GM21367 (cell line): ENCODE measurements around the gene CARMIL1.

Source experiments
- ATAC-seq: cut with Tn5 transposase; IDR thresholded peaks from one replicate; pipeline ENCODE4 v1.9.1; 2021; ENCODE audit not compliant: unreplicated experiment

Gene CARMIL1

DNA sequence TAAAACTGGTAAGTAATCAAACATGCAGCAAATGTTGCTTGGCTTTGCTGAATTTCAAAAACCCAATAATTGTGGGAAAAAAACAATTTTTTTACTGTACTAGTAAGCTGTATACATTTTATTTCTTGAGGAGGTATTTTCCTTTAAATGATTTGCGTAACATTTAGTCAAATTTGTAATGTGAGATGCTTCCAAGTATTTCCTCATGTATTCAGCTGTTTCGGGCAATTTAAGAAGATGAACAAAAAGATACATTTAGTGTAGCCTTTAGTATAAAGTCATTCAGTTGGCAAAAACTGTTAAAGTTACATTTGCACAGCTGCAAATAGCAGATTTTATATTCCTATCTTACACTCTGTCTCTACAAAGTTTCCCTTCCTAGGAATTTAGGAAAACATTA lies 186.8 kb downstream of the CARMIL1 start:
- ATAC-seq = no peak

DNA sequence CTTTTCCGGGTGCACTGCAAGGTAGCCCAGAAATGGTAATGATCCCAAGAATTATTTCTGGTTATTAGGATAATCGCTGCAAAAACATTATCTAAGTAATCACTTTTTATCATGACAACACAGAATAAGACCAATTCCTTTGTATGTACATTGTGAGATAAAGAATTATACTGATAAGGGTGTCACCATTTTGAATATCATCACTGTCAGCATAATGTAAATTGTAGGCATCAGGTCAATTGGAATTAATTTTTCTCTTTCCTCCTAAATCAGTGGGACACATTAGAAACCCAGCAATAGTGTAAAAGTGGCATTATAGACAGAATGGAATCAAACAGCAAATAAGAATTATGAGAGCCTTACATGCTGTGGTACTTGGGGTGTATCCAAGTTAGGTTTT lies 189.7 kb downstream of the CARMIL1 start:
- ATAC-seq = no peak

DNA sequence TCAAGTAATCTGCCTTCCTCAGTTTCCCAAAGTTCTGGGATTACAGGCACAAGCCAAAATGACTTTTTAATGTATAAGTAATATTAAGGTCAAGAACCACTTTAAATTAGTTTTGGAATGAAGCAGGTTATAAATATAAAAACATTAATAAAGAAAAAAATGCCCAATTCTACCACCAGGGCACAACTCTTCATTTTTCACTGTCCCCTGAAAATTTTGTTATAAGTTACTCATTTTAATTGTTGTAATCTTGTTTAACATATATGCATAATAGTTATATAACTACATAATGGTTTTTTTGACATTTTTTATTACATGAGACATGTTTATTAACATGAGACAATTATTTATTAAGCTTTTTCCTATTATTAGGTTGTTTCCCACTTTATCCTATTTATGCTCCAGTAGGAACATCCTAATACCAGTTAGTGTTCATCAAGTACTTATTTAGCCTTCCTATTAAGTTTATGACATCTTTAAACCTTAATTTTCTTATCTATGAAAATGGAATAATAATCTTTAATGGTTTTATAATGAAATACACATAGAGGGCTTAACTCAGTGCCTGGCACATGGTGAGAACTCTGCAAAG lies 190.7 kb downstream of the CARMIL1 start:
- no peak for ATAC-seq

DNA sequence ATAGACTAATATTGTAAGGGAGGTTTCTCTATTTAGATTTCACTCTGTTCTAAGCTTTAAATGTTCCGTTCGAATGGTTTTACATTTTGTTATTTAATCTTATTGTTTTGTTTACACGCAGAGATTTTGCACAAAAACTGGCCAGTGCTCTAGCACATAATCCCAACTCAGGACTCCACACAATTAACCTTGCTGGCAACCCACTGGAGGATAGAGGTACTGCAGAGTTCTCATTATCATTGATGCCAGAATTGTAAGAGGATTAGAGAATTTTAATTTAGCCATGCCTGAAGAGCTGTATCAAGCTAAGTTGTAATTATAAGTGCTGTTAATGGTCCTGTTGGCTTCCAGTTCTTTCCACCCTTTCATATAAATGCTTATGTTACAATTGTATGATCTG lies 193.1 kb downstream of the CARMIL1 start:
- ATAC-seq = no peak

DNA sequence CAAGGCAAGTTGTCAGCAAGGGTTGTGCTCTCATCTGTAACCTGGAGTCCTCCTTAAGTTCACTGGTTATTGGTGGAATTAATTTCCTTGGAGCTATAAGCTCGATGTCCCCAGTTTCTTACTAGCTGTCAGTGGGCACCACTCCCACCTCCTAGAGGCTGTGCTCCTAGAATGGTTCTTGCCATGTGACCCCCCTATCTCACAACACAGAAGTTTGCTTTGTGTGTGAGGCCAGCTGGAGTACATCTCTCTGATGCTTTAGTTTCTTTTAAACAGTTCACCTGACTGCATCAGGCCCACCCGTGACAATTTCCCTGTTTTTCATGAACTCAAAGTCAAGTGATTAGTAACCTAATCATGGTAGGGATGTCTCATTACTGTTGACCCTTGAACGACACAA lies 193.7 kb downstream of the CARMIL1 start:
- ATAC-seq = no peak

DNA sequence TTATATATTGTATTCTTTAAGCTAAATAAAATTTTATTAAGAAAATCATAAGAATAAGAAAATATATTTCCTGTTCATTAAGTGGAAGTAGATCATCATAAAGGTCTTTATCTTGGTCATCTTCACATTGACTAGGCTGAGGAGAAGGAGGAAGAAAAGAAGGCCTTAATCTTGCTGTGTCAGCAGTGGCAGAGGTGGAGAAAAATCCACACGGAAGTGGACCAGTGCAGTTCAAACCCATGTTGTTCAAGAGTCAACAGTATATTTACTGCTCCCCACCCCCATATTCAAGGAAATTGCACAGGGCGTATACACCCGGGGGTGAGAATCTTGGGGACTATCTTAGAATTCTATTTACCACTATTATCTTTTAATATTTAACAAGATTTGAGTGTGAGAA lies 194.3 kb downstream of the CARMIL1 start:
- ATAC-seq = no peak

DNA sequence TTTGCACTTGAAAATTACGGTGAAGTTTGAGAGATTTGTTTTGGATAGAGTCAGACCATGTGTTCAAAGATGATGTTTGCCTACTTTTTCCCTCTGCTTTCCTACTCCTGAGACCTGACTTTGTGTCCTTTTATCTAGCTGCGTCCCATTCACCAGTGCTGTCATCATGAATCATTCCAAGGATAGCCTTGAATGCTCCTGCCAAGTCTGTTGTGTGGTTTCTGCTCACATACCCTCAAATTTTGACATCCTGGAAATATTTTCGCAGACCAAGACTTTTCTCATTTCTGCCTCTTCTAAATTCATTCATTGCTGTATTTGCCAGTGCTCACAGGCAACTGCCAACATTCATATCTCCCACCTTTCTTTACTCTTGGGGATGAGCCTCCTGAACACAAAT lies 197.0 kb downstream of the CARMIL1 start:
- no peak for ATAC-seq

DNA sequence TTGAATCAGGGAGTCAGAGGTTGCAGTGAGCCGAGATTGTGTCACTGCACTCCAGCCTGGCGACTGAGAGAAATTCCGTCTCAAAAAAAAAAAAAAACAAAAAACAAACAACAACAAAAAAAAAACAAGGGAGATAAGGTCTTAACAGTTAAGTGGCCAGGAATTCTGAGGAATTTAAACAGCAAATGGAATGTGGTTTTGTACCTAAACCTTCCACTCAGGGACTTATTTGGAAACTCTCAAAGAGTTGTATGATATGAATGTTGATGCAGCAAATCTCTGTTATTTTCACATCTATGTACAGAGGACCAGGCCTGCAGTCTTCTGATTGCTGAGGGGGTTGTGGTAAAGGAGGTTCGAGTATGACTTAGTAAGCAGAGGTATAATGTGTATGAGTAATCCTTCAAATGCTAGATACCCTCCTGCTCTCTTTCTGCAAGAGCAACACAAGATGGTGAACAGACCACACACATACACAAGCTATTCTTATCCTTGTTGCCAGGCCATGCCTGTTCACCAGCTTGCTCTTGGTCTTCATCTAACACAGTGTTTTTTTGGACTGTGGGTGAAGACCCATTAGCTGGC lies 197.9 kb downstream of the CARMIL1 start:
- ATAC-seq = no peak

DNA sequence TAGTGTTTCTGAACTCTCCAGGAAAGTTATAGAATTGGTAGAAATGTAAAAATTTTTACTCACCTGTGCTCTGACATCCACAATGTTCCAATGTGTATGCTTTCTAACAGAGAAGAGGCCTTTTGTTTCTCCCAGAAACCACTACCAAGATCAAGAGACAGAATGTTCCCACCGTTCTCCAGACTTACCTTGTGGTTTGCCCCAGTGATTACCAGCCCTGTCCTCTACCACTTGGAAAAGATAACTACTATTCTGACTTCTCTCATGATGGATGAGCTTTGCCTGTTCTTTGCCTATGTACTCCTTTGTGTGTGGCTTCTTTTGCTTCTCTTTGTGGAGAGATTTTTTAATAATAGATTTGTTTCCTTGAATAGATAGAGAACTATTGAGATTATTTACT lies 199.8 kb downstream of the CARMIL1 start:
- ATAC-seq = no peak

DNA sequence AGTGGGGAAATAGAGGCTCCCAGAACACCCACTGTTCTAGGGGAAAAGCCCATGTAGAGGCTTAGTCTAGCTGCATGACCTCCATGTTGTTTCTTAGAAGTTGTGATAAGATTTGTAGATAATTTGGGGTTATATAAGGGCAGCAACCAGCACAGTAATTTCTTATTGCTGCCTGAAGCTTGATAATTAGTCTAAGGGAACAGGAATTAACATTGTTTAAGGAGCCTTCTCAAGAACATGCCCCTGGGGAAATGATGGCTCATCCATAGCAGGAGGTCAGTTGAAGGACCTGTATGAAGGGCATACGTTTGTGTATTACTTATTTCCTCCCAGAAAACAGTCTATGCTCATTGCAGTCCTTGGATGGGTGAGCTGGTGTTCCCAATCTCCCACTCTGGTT lies 202.1 kb downstream of the CARMIL1 start:
- ATAC-seq = no peak

DNA sequence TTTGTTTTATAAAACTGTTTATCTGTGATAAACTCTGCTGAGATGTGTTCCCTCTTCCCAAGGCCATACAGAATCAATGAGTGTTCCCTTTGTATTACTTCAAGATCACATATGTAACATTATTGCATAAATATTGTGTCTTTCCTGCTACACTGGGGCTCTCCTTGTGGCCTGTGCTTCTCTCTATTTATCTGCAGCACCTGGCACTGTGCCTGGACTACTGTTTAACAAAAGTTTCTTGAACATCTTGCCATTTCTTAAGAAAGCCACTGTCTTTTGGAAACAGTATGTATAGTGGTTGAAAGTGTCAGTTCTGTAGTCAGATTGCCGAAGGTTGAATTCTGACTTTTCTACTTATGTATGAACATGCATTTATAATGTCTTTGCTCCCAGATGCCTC lies 203.8 kb downstream of the CARMIL1 start:
- ATAC-seq = no peak

DNA sequence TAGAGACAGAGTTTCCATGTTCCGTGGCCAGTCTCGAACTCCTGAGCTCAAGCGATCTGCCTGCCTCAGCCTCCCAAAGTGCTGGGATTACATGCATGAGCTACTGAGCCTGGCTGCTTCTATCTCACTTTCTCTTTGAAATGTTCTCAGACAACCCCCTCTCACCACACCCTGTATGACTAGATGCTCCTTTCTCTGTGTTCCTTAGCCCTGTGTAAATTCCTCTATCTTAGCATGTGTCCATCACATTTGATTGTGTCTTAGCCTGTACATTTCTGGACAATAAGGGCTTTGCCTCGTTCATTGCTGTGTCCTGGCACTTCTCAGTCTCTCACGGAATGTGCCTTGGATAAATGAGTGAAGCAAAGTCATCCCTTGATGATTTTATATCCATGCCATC lies 204.8 kb downstream of the CARMIL1 start:
- ATAC-seq = no peak

DNA sequence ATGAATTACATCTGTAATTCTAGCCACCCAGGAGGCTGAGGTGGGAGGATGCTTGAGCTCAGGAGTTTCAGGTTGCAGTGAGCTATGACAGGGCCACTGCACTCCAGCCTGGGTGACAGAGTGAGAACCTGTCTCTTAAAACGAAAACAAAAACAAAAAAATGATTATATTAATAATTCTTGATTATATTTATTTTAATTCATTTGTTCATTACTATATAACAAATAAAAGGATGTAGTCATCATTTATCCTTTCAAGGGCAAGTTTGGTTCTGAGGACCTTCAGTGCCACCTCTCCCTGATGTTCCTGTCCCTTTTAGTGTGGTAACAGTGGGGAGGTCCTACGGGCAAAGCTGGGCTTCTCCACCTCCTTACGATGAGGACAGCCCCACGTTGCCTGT lies 205.7 kb downstream of the CARMIL1 start:
- no peak for ATAC-seq

DNA sequence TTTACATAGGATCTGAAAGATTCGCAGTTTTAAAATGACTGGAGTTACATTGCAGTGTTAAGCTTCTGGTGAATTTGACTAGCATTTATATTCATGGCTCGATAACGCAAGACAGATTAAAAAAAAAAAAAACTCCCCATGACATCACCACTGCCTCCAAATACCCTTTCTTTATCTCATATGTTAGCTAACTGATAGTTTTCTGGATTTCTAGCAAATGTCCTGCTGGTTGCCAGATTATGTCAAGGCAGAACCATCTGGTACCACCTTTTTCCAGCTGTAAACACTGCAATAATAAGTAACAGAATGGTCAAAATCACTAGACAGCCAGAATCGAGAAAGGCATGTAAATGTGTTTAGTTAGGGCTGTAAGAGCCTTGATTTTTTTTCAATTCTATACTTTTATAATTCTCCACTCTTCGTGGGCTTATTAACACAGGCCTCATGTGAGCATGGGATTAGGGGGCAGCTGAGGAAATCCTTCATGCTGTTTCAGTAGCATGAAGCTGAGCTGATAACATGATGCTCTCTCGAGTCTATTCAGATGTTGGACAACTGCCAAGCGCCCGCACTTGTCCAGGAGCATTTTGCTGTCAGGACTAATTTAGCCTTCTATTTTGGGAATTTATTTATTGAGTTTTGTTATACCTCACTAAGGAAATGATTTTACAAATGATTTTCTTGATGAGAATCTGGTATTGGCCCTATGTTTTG lies 206.8 kb downstream of the CARMIL1 start:
- no peak for ATAC-seq

DNA sequence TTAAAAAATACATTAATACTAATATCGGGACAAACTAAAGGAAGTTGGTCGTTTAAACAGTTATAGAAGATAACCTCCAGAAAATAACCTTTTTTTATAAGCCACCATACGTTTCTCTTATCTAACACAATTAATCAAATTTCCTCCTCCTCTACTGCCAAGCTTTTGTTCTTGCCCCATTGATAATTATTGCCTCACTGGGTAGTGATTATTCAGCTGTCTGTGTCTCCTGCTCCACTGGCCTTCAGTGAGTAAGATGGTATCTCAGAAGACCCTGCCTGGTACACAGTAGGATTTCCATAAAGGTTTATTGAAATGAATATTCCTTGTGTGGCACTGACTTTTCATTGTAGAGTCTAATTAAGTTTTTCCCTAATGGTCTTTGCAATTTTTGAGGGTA lies 207.4 kb downstream of the CARMIL1 start:
- ATAC-seq = no peak

DNA sequence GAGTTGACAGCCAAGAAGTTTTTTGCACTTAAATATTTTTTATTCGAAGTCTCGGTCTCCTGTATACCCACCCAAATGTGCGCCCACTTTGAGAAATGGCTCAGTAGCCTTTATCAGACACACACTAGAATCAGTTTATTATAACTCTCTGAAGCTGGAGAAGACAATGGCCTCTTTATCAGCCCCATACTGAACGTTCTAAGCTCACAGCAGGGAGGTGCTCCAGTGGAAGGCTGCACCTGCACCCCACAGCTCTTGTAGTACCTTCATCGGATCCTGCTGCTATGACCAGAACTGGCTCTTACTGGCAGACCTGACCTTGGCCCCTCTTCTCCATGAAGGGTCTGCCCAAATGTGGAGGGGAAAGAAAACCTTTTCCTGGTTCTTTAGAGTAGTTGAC lies 207.8 kb downstream of the CARMIL1 start:
- no peak for ATAC-seq

DNA sequence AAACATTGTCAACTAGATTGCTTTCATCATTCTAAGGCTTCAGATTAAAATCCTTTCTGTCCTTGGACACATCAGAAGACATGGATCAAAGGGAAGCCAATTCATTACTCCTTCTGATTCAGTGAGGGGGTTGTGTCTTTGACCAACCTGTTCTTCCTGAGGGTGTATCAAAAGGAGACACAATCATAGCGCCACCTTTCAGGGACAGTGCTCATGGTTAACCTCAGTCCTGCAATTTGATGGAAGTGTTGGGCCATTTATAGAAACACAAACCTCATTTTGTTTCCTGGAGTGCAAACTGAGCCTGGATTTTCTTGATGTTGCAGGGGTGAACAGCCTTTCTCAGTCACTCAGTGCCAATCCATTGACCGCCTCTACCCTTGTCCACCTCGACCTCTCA lies 209.0 kb downstream of the CARMIL1 start:
- ATAC-seq = no peak

DNA sequence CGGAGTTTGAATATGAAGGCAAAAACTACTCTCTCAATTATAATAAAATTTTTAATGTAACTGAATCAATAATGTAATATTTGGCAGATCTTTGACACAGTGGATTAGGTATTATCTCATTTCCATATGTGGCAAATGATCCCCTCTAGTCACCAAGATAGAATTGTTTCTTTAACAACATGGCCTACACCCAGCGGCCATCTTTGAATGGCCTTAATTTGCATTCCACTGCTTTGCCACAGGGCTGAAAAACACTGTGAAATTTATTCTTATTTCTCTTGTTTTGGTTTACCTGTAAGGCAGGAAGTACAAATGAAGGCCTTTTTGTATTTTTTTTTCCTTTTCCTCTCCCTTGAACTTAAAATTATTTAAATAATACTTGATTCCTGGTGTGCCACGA lies 210.2 kb downstream of the CARMIL1 start:
- ATAC-seq = no peak

DNA sequence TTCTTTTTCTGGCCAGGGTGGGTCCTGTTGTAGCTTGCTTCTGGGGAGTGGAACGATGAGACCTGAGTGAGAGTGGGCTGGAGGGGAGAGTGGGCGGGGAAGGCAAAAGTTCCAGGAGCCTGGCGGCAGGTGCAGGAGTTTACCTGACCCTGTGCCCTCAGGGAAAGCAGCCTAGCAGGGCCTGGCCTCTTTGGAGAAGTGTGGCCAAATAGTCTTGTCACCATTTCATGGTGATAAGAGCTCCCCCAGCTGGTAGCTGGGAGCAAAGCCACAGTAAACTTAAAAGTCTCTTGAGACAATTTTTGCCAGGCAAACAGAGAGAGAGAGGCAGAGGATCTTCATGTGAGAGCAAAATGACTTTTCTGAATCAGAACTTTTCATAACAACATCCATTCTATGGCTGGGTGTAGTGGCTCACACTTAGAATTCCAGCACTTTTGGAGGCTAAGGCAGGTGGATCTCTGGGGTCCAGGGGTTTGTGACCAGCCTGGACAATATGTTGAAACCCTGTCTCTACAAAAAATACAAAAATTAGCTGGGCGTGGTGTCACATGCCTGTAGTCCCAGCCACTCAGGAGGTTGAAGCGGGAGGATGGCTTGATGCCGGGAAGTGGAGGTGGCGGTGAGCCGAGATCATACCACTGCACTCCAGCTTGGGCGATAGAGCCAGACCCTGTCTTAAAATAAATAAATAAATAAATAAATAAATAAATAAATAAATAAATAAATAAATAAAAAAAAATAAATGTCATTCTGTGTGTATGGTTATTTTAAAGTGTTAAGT lies 211.0 kb downstream of the CARMIL1 start:
- peak; percentile 81 for ATAC-seq

DNA sequence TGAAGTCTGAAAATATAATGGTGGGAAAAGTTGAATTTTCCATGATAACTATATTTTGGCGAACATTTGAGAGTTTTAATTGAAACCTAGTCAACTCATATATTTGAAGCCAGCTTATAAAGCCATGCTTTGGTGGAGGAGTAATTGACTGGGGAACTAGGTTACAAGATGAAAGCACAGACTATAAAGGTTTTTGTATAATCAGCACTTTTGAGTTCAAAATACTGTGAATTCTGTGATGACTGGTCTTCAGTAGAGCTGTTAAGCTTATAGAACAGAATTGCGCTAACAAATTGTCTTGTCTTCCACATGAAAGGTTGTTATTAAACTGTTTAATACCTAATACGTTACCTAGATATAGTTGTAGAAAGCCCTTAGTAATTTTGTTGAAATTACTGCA lies 213.8 kb downstream of the CARMIL1 start:
- no peak for ATAC-seq

DNA sequence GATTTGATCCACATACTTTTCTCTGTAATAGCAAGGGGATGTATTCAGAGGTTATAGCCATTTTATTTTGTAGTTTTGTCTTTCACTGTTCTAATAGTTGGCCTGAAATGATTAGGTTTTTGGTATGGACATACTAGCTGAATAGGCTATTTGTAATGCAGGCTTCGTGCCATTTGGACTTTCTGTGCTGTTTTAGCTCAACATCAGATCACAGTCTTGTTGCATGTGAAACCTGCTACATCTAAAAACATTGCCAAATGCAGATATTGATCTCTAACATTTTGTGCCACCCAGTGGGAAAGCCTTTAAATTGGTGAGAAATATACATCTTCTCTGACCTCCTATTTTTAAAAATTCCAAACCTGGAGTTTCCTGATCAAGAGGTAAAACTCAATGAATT lies 215.3 kb downstream of the CARMIL1 start:
- no peak for ATAC-seq
